ENCODE data around the gene PEX11G. TPM values are rescaled to one million over a fixed set of nuclear protein-coding genes. Genes with fewer than 3 reads are reported as not detected.

The PEX11G gene
- total and polyA plus RNA-seq, 9 of the 15 experiments (the other 6 are each of a cell fraction or from before 2014, with no cell fraction given): 0.07 to 3.2 (median 0.70) TPM; not detected in 1

GRCh38 chr19:7494416-7495098 is 5.7 kb upstream of the PEX11G start (continued):
- TF ChIP-seq ZBTB2 (IDR thresholded peaks at IDR 0.05) (peak; percentile 68; the same call in 1 of the 2 replicates), ZNF586 (CRISPR knock-in tag; conservative IDR thresholded peaks at IDR 0.05) (no peak), NONO (IDR thresholded peaks at IDR 0.05; ENCODE audit: low read depth in 2 of 2, low read length in 1 of 2) (no peak), MGA (IDR thresholded peaks at IDR 0.05) (peak; percentile 75), SUPT5H (IDR thresholded peaks at IDR 0.05) (no peak), SMARCA5 (IDR thresholded peaks at IDR 0.05) (0 out of 2 replicates have a peak, but pooled peaks have one; percentile 40), TEAD1 (CRISPR knock-in tag; IDR thresholded peaks at IDR 0.05) (no peak), SP2 (IDR thresholded peaks at IDR 0.05; ENCODE audit: extremely low read depth, low read depth, low read length, poor library complexity, severe bottlenecking) (no peak), PHF8 (IDR thresholded peaks at IDR 0.05; ENCODE audit: borderline replicate concordance, low read length) (peak; percentile 58; the same call in 1 of the 2 replicates), THAP7 (CRISPR knock-in tag; IDR thresholded peaks at IDR 0.05) (no peak), POLR2AphosphoS2 (IDR thresholded peaks at IDR 0.05; ENCODE audit: low read length) (no peak), ZNF778 (CRISPR knock-in tag; IDR thresholded peaks at IDR 0.05) (no peak), GTF2F1 (IDR thresholded peaks at IDR 0.05; ENCODE audit: low read depth, low read length) (no peak), ZNF445 (CRISPR knock-in tag; IDR thresholded peaks at IDR 0.05; ENCODE audit: low read depth) (no peak), PYGO2 (tag; IDR thresholded peaks at IDR 0.05) (no peak)

All from K562 (cell line).